Nephron progenitor cell (in vitro differentiated cells): Measurements from ENCODE around the gene TTC9.

Source experiments
- DNase-seq: peaks from one replicate; pipeline ENCODE4 v3.0.0; 2021
- H3K27ac Mint-ChIP-seq: 2 replicates; pipeline ENCODE4 v1.8.0; 2021; ENCODE audit warnings: mild to moderate bottlenecking, moderate library complexity, mixed read lengths
- H3K27me3 Mint-ChIP-seq: 2 replicates; pipeline ENCODE4 v1.8.0; 2021; ENCODE audit warnings: mild to moderate bottlenecking, low read depth, mixed read lengths; ENCODE audit not compliant: poor library complexity
- H3K36me3 Mint-ChIP-seq: 2 replicates; pipeline ENCODE4 v1.8.0; 2021; ENCODE audit warnings: low read depth, mixed read lengths
- H3K4me1 Mint-ChIP-seq: 2 replicates; pipeline ENCODE4 v1.8.0; 2021; ENCODE audit warnings: mixed read lengths
- H3K4me3 Mint-ChIP-seq: 2 replicates; pipeline ENCODE4 v1.8.0; 2021; ENCODE audit warnings: mild to moderate bottlenecking, moderate library complexity, mixed read lengths
- H3K9me3 Mint-ChIP-seq: 2 replicates; pipeline ENCODE4 v1.8.0; 2021; ENCODE audit warnings: mild to moderate bottlenecking, moderate library complexity, mixed read lengths
- TF ChIP-seq, protein P1 (sequence below): fragments of 200-600 bp; sonication (generic); IDR thresholded peaks from 2 replicates; pipeline ENCODE4 v1.5.0; 2021; ENCODE audit warnings: antibody characterized with exemption

Gene TTC9

DNA sequence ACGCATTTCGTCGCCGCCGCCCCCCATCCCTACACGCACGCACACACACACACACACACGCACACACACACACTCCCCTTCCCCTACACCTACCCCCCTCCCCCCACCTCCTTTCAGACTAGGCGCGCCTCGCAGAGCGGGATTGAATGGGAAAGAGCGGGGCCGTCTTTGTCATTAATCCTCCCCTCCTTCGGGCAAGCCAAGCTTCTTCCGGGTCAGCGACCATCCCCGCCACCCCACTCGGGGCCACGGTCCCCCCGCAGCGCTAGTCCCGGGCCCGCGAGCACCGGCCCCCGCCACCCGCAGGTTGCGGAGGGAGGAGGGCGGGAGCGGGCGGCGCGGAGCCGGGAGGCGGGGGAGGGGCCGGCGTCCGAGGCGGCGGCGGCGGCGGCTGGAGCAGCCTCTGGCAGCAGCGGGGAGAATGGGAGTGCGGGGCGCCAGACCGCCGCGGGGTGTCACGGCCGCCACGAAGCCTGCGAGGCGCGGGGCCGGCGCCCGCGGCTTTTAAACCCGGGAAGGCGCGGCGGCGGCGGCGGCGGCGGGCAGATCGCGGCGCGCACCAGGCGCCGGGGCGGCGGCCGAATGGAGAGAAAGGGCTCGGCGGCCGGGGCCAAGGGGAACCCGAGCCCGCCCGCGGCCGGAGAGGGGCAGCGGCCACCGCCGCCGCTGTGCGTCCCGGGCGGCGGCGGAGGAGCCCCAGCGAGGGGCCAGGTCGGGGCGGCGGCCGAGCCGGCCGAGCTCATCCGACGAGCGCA, at the start of gene TTC9:
Gene TTC9, plus strand, starts transcription at position 369 of the 755 bp plus-strand sequence. Its CDS starts 214 bp downstream, at position 583.
- peak; percentile 68 for DNase-seq
- TF ChIP-seq, protein P1, sequence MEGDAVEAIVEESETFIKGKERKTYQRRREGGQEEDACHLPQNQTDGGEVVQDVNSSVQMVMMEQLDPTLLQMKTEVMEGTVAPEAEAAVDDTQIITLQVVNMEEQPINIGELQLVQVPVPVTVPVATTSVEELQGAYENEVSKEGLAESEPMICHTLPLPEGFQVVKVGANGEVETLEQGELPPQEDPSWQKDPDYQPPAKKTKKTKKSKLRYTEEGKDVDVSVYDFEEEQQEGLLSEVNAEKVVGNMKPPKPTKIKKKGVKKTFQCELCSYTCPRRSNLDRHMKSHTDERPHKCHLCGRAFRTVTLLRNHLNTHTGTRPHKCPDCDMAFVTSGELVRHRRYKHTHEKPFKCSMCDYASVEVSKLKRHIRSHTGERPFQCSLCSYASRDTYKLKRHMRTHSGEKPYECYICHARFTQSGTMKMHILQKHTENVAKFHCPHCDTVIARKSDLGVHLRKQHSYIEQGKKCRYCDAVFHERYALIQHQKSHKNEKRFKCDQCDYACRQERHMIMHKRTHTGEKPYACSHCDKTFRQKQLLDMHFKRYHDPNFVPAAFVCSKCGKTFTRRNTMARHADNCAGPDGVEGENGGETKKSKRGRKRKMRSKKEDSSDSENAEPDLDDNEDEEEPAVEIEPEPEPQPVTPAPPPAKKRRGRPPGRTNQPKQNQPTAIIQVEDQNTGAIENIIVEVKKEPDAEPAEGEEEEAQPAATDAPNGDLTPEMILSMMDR, result no peak
- Mint-ChIP-seq H3K36me3 (no peaks in the 10 kb centered on the region), H3K4me1 (peaks cover 17% of the 10 kb centered on the region), H3K27me3 (peaks cover 67% of the 10 kb centered on the region), H3K27ac (no peak within 1 kb of the TSS), H3K9me3 (no peaks in the 10 kb centered on the region), H3K4me3 (peak within 1 kb of the TSS; percentile 90)

DNA sequence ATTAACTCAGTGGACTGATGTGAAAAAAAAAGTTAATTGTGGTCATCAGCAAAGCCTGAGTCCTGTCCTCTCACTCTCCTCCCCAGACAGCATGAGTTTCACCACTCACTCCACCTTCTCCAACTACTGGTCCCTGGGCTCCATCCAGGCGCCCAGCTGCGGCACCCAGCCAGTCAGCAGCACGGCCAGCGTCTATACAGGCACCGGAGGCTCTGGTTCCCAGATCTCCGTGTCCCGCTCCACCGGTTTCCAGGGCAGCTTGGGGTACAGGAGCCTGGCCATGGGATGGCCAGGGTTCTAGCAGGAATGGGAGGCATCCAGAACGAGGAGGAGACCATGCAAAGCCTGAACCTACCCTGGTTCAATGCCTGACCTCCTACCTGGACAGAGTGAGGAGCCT, 47.3 kb upstream of the TTC9 start:
- Mint-ChIP-seq H3K27me3 (no peaks in the 10 kb centered on the region), H3K4me3 (no peak overlapping the region), H3K4me1 (peaks cover 18% of the 10 kb centered on the region), H3K36me3 (peaks cover 45% of the 10 kb centered on the region), H3K9me3 (no peaks in the 10 kb centered on the region), H3K27ac (no peak overlapping the region)
- TF ChIP-seq, protein P1, result no peak
- DNase-seq, result no peak

DNA sequence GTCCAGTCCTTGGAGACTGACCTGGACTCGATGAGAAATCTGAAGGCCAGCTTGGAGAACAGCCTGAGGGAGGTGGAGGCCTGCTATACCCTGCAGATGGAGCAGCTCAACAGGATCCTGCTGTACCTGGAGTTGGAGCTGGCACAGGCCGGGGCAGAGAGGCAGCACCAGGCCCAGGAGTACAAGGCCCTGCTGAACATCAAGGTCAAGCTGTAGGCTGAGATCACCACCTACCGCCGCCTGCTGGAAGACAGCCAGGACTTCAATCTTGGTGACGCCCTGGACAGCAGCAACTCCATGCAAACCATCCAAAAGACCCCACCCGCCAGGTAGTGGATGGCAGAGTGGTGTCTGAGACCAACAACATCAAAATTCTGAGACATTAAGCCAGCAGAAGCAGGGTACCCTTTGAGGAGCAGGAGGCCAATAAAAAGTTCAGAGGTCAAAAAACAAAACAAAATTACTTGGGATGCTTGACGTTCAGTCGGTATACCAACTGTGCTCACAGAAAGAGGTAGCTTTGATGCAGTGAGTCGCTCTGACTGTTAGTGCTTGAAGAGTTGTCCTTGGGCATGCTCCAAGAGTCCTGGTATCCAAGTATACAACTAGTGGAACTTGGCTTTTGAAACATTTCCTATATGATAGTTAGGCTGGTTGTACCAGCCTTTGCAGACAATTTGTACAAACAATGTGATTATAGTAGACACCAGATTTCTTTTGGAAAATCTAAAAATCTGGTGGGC, 46.1 kb upstream of the TTC9 start:
- no peak overlapping the region for H3K4me3 Mint-ChIP-seq
- H3K4me1 Mint-ChIP-seq, result peaks cover 29% of the 10 kb centered on the region
- H3K9me3 Mint-ChIP-seq, result no peaks in the 10 kb centered on the region
- TF ChIP-seq, protein P1, result no peak
- H3K27ac Mint-ChIP-seq, result no peak overlapping the region
- peaks cover 39% of the 10 kb centered on the region for H3K36me3 Mint-ChIP-seq
- H3K27me3 Mint-ChIP-seq, result no peaks in the 10 kb centered on the region
- DNase-seq, result no peak

DNA sequence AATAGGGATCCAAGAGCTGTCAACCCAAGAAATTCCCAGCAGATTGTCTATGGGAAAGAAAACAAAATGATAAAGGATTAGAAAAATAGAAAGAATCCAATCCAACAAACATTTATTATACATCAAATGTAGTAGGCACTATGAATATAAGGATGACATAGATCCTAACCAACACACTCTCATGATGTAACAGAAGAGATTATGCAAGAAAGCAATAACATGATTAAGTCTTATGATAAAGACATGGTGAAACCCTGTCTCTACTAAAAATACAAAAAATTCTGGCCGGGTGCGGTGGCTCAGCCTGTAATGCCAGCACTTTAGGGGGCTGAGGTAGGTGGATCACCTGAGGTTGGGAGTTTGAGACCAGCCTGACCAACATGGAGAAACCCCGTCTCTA, 44.0 kb upstream of the TTC9 start:
- TF ChIP-seq, protein P1, result no peak
- peaks cover 29% of the 10 kb centered on the region for H3K4me1 Mint-ChIP-seq
- H3K27ac Mint-ChIP-seq, result no peak overlapping the region
- peak overlapping the region; percentile 36 for H3K4me3 Mint-ChIP-seq
- no peaks in the 10 kb centered on the region for H3K9me3 Mint-ChIP-seq
- no peak for DNase-seq
- H3K36me3 Mint-ChIP-seq, result peaks cover 20% of the 10 kb centered on the region
- peaks cover 3% of the 10 kb centered on the region for H3K27me3 Mint-ChIP-seq

DNA sequence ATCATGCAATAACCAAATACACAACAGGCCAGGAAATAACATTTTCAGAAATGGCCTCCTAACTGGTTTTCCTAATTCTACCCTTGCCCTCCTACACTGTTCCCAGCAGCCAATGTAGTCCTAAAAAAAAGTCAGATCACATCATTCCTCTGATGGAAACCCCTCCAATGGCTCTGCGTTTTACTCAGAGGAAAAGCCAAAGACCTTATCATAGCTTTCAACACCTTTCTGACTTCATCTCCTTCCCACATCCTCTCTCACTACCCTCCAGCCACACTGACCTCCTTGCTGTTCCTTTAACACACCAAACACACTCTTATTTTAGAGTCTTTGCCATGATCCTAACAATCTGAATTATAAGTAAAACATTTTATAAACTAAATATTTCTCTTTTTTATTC, 42.4 kb upstream of the TTC9 start:
- Mint-ChIP-seq H3K36me3 (peaks cover 13% of the 10 kb centered on the region), H3K4me3 (peak overlapping the region; percentile 100), H3K9me3 (no peaks in the 10 kb centered on the region), H3K27me3 (peaks cover 9% of the 10 kb centered on the region), H3K27ac (peak overlapping the region; percentile 100), H3K4me1 (peaks cover 29% of the 10 kb centered on the region)
- no peak for DNase-seq
- TF ChIP-seq, protein P1, result no peak
